Liver (tissue), 9 donors: Measurements from ENCODE around the gene LRRC7. TPM values are rescaled to one million over a fixed set of nuclear protein-coding genes. Genes with fewer than 3 reads are reported as not detected.

ENCODE experiments used
- DNase-seq: peaks from one replicate; pipeline ENCODE4 v3.0.0-alpha.2; 2017; ENCODE audit warnings: low spot score
- H3K27ac ChIP-seq, 2 donors: one replicate each; pipeline ENCODE4 v1.7.0; 2013; ENCODE audit warnings: inconsistent platforms in 2 of 2, low read length in 2 of 2, control low read depth in 1 of 2, low read depth in 1 of 2, mild to moderate bottlenecking in 1 of 2
- H3K27me3 ChIP-seq, 4 donors: one replicate each; pipeline versions ENCODE4 v1.6.1 to v1.7.0; 2013; ENCODE audit warnings: low read length in 3 of 4, inconsistent platforms in 1 of 4, mild to moderate bottlenecking in 1 of 4, moderate library complexity in 1 of 4; ENCODE audit not compliant: control insufficient read depth in 4 of 4, insufficient read depth in 4 of 4
- H3K36me3 ChIP-seq, 4 donors: one replicate each; pipeline versions ENCODE4 v1.6.1 to v1.7.0; 2013; ENCODE audit warnings: low read length in 3 of 4, mild to moderate bottlenecking in 3 of 4, low read depth in 1 of 4, moderate library complexity in 1 of 4; ENCODE audit not compliant: control insufficient read depth in 4 of 4, insufficient read depth in 3 of 4
- H3K4me1 ChIP-seq, 4 donors: one replicate each; pipeline versions ENCODE4 v1.6.1 to v1.7.0; 2013; ENCODE audit warnings: low read length in 3 of 4, mild to moderate bottlenecking in 3 of 4, moderate library complexity in 1 of 4; ENCODE audit not compliant: control insufficient read depth in 4 of 4, insufficient read depth in 4 of 4
- H3K4me3 ChIP-seq, 3 donors: one replicate each; pipeline versions ENCODE4 v1.6.1 to v1.7.0; 2013; ENCODE audit warnings: low read length in 3 of 3, control low read depth in 1 of 3, low read depth in 1 of 3, mild to moderate bottlenecking in 1 of 3
- H3K9ac ChIP-seq, 2 donors: one replicate each; pipeline ENCODE4 v1.7.0; 2013; ENCODE audit warnings: low read length in 2 of 2, mild to moderate bottlenecking in 2 of 2, moderate library complexity in 2 of 2, control low read depth in 1 of 2, low read depth in 1 of 2
- H3K9me3 ChIP-seq, 4 donors: one replicate each; pipeline versions ENCODE4 v1.6.1 to v1.7.0; 2013; ENCODE audit warnings: low read length in 3 of 4; ENCODE audit not compliant: control insufficient read depth in 4 of 4
- ATF3 ChIP-seq: IDR thresholded peaks from 2 replicates; pipeline ENCODE4 v1.6.1; 2016; ENCODE audit warnings: antibody characterized with exemption
- CTCF ChIP-seq: fragments of 150-350 bp; IDR thresholded peaks from 2 replicates; pipeline ENCODE4 v1.5.1; 2017; ENCODE audit warnings: improper control_type of control experiment, low read depth, low read length; ENCODE audit not compliant: missing input control
- EGR1 ChIP-seq, 2 donors: IDR thresholded peaks; 2 replicates each; pipeline ENCODE4 v1.6.1; 2016 to 2018; ENCODE audit warnings: antibody characterized with exemption in 2 of 2, low read depth in 2 of 2
- GABPA ChIP-seq, 2 donors: IDR thresholded peaks in 1 of 2; conservative IDR thresholded peaks in 1 of 2; 2 replicates each; pipeline ENCODE4 v1.6.1; 2016; ENCODE audit warnings: antibody characterized with exemption in 2 of 2, mild to moderate bottlenecking in 1 of 2, moderate library complexity in 1 of 2
- HNF4A ChIP-seq, 2 donors: conservative IDR thresholded peaks; 2 replicates each; pipeline ENCODE4 v1.6.1; 2016; ENCODE audit warnings: antibody characterized with exemption in 2 of 2, mild to moderate bottlenecking in 2 of 2
- HNF4G ChIP-seq: IDR thresholded peaks from 2 replicates; pipeline ENCODE4 v1.6.1; 2016; ENCODE audit warnings: antibody characterized with exemption
- JUND ChIP-seq, 2 donors: IDR thresholded peaks; 2 replicates each; pipeline ENCODE4 v1.6.1; 2016; ENCODE audit warnings: antibody characterized with exemption in 2 of 2
- NR2F2 ChIP-seq: IDR thresholded peaks from 2 replicates; pipeline ENCODE4 v1.6.1; 2016; ENCODE audit warnings: antibody characterized with exemption
- RAD21 ChIP-seq, 2 donors: IDR thresholded peaks; 2 replicates each; pipeline ENCODE4 v1.6.1; 2016; ENCODE audit warnings: antibody characterized with exemption in 2 of 2, mild to moderate bottlenecking in 2 of 2
- REST ChIP-seq: IDR thresholded peaks from 2 replicates; pipeline ENCODE4 v1.6.1; 2016; ENCODE audit warnings: antibody characterized with exemption, mild to moderate bottlenecking
- TAF1 ChIP-seq: conservative IDR thresholded peaks from 2 replicates; pipeline ENCODE4 v1.6.1; 2016; ENCODE audit warnings: antibody characterized with exemption, mild to moderate bottlenecking
- YY1 ChIP-seq: IDR thresholded peaks from 2 replicates; pipeline ENCODE4 v1.6.1; 2016; ENCODE audit warnings: antibody characterized with exemption, mild to moderate bottlenecking
- ZBTB33 ChIP-seq: IDR thresholded peaks from 2 replicates; pipeline ENCODE4 v1.6.1; 2016; ENCODE audit warnings: antibody characterized with exemption
- WGBS: extraction: QIAGEN DNeasy Blood & Tissue Kit; methylation state at CpG from one replicate; pipeline ENCODE4 v1.1.7; 2013; 5-methylcytosine and 5-hydroxymethylcytosine counted together
- polyA plus RNA-seq, 2 donors: library from polyadenylated mRNA; stranded (reverse) in 1 of 2; unstranded in 1 of 2; fragments of 200-250 nt in 1 of 2; fragments of >200 nt in 1 of 2; fragmentation: Nextera tagmentation in 1 of 2; extraction: Ambion mirVana in 1 of 2; gene quantifications; one replicate each; pipeline versions ENCODE4 v1.2.1 to v1.2.3, GENCODE V29; 2013 to 2015
- total RNA-seq, 2 donors: library from RNA; depleted of rRNA; stranded (reverse); fragments of >200 nt; gene quantifications; one replicate each; pipeline ENCODE4 v1.2.3, GENCODE V29; 2014
- donor health status: healthy.
- donor health status: healthy.
- donor health status: healthy.
- donor health status: healthy.
- donor health status: healthy.

The LRRC7 gene
- total and polyA plus RNA-seq, 4 donors: 0.08 to 1.1 (median 0.67) TPM

GRCh38 chr1:70101774-70102173 is 534.1 kb downstream of the LRRC7 start:
- H3K4me3 ChIP-seq: no peak overlapping the region
- no peaks in the 10 kb centered on the region for H3K27me3 ChIP-seq
- no peak overlapping the region for H3K27ac ChIP-seq
- H3K9ac ChIP-seq: no peak overlapping the region
- DNase-seq: no peak
- TF ChIP-seq NR2F2 (no peak), EGR1 (IDR thresholded peaks at IDR 0.05; ENCODE audit: low read depth in 2 of 2) (no peak), REST (no peak), YY1 (no peak), JUND (IDR thresholded peaks at IDR 0.05) (no peak), TAF1 (no peak), RAD21 (IDR thresholded peaks at IDR 0.05) (no peak), ZBTB33 (no peak), GABPA (IDR thresholded peaks at IDR 0.05 in 1 of 2, conservative IDR thresholded peaks at IDR 0.05 in 1 of 2) (no peak), ATF3 (no peak), HNF4G (no peak), HNF4A (conservative IDR thresholded peaks at IDR 0.05) (no peak), CTCF (no peak)
- H3K36me3 ChIP-seq: no peaks in the 10 kb centered on the region
- no peaks in the 10 kb centered on the region for H3K4me1 ChIP-seq
- WGBS: 72% methylated on average over 1 of the region's 1 CpG
- H3K9me3 ChIP-seq: no peaks in the 10 kb centered on the region

- H3K9ac ChIP-seq: no peak overlapping the region
- TF ChIP-seq YY1: no peak
- no peak for TF ChIP-seq REST
- no peak for TF ChIP-seq JUND (IDR thresholded peaks at IDR 0.05)
- no peak for TF ChIP-seq NR2F2
- TF ChIP-seq ATF3: no peak
These were observed 536.0 kb downstream of the LRRC7 start for GRCh38 chr1:70103770-70104169.

More at GRCh38 chr1:70103770-70104169, 536.0 kb downstream of the LRRC7 start:
- H3K4me3 ChIP-seq: no peak overlapping the region
- H3K9me3 ChIP-seq: no peaks in the 10 kb centered on the region
- H3K27ac ChIP-seq: no peak overlapping the region
- H3K4me1 ChIP-seq: no peaks in the 10 kb centered on the region
- H3K27me3 ChIP-seq: no peaks in the 10 kb centered on the region
- no peaks in the 10 kb centered on the region for H3K36me3 ChIP-seq
- DNase-seq: no peak
- 93% methylated on average over 1 of the region's 1 CpG for WGBS
